Body of pancreas (tissue), 4 donors: ENCODE data around the gene PPME1. TPM values are rescaled to one million over a fixed set of nuclear protein-coding genes. Genes with fewer than 3 reads are reported as not detected.
A peak's percentile ranks its signal among the peaks of the same experiment; 100 is the strongest.
"Not testable (repeated sequence)": the region's sequence is repeated elsewhere in the genome, so short reads cannot be mapped to it uniquely, and the experiment has no call there.

Source experiments
- ATAC-seq: fragments of 150-250 bp; one replicate; pipeline ENCODE4 v1.9.1; 2016
- DNase-seq, 4 donors: peaks; one replicate each; pipeline ENCODE4 v3.0.0-alpha.2; 2019
- H3K27ac ChIP-seq, 4 donors: fragments of 200-600 bp; sonication (generic); 1 replicate in 3 of 4; 2 replicates in 1 of 4; pipeline versions ENCODE4 v1.5.1 to v1.6.1; 2016 to 2019; ENCODE audit warnings: mild to moderate bottlenecking in 1 of 4, mixed read lengths in 1 of 4, moderate library complexity in 1 of 4
- H3K27me3 ChIP-seq, 2 donors: fragments of 200-600 bp; sonication (generic); one replicate each; pipeline ENCODE4 v1.6.0; 2016; ENCODE audit warnings: mild to moderate bottlenecking in 1 of 2
- H3K36me3 ChIP-seq, 2 donors: fragments of 200-600 bp; sonication (generic); replicated peaks in 1 of 2; 2 replicates each; pipeline ENCODE4 v1.5.1; 2016; ENCODE audit warnings: low read depth in 2 of 2; ENCODE audit not compliant: insufficient read depth in 1 of 2
- H3K4me1 ChIP-seq: fragments of 200-600 bp; sonication (generic); one replicate; pipeline ENCODE4 v1.6.0; 2016
- H3K4me3 ChIP-seq, 2 donors: fragments of 200-600 bp; sonication (generic); 1 replicate in 1 of 2; 2 replicates in 1 of 2; pipeline ENCODE4 v1.5.1; 2016 to 2019
- H3K9me3 ChIP-seq, 3 donors: fragments of 200-600 bp; sonication (generic); 1 replicate in 2 of 3; 2 replicates in 1 of 3; pipeline ENCODE4 v1.5.1; 2016
- POLR2A ChIP-seq, 3 donors: fragments of 450-650 bp; IDR thresholded peaks; one replicate each; pipeline ENCODE4 v1.6.1; 2016; ENCODE audit warnings: antibody characterized with exemption in 3 of 3, mild to moderate bottlenecking in 2 of 3
- WGBS, 2 donors: methylation state at CpG; one replicate each; pipeline ENCODE4 v1.1.5; 2017; 5-methylcytosine and 5-hydroxymethylcytosine counted together
- intact Hi-C: fragments of 100-400 bp; cut with DNase I; formaldehyde crosslinking; loops from one replicate; pipeline ENCODE4 v1.15.1; 2023
- total RNA-seq, 2 donors: library from RNA; depleted of rRNA; stranded (reverse); fragments of >200 nt; gene quantifications; one replicate each; pipeline ENCODE4 v1.1.0, GENCODE V29; 2016
- TF ChIP-seq, protein P1 (sequence below), 7 experiments: fragments of 450-650 bp in 4 of 7; fragments of 200-600 bp in 3 of 7; sonication (generic) in 3 of 7; IDR thresholded peaks; one replicate each; pipeline ENCODE4 v1.5.1; 2016 to 2019; ENCODE audit warnings: antibody characterized with exemption in 7 of 7

PPME1 gene
- total RNA-seq, result 10 to 100 TPM; 10.9 to 12.9 TPM

- H3K9me3 ChIP-seq, result no peaks in the 10 kb centered on the region
- H3K4me3 ChIP-seq, result peak within 1 kb of the TSS; percentile 49 to 92
- H3K27me3 ChIP-seq, result no peaks in the 10 kb centered on the region
- TF ChIP-seq POLR2A (IDR thresholded peaks at IDR 0.05), result peak; percentile 68 to 88 (median 88)
- TF ChIP-seq, protein P1, sequence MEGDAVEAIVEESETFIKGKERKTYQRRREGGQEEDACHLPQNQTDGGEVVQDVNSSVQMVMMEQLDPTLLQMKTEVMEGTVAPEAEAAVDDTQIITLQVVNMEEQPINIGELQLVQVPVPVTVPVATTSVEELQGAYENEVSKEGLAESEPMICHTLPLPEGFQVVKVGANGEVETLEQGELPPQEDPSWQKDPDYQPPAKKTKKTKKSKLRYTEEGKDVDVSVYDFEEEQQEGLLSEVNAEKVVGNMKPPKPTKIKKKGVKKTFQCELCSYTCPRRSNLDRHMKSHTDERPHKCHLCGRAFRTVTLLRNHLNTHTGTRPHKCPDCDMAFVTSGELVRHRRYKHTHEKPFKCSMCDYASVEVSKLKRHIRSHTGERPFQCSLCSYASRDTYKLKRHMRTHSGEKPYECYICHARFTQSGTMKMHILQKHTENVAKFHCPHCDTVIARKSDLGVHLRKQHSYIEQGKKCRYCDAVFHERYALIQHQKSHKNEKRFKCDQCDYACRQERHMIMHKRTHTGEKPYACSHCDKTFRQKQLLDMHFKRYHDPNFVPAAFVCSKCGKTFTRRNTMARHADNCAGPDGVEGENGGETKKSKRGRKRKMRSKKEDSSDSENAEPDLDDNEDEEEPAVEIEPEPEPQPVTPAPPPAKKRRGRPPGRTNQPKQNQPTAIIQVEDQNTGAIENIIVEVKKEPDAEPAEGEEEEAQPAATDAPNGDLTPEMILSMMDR (IDR thresholded peaks at IDR 0.05), result peak in 4 of 7 experiments; percentile 16 to 51 (median 36)
- intact Hi-C loops, result no loop called here
- peaks cover 0 to 3% of the 10 kb centered on the region in 2 donors for H3K36me3 ChIP-seq
- DNase-seq (peak; percentile 98 to 99 (median 98)), ATAC-seq (peak; percentile 97)
- H3K4me1 ChIP-seq, result peaks cover 37% of the 10 kb centered on the region
- WGBS, 2 donors, result 0 to 1% methylated on average over 49 to 68 of the region's 68 CpGs
- peak within 1 kb of the TSS; percentile 78 to 88 (median 78) for H3K27ac ChIP-seq
Observed at GRCh38 chr11:74170694-74171629, at the start of gene PPME1, which contains the start of gene C2CD3. TSS of gene PPME1 (plus strand) at chr11:74171289. CDS start at chr11:74171422, 133 bp downstream. TSS of gene C2CD3 (minus strand) at chr11:74171002. CDS start at chr11:74170792, 210 bp downstream.

GRCh38 chr11:74121804-74122203 lies 49.3 kb upstream of the PPME1 start:
- Histone ChIP-seq H3K27ac (no peak overlapping the region), H3K27me3 (no peaks in the 10 kb centered on the region), H3K4me3 (no peak overlapping the region), H3K36me3 (no peaks in the 10 kb centered on the region), H3K4me1 (no peaks in the 10 kb centered on the region), H3K9me3 (no peaks in the 10 kb centered on the region)
- intact Hi-C loops, result no loop called here
- DNase-seq (no peak), ATAC-seq (no peak)
- TF ChIP-seq POLR2A (IDR thresholded peaks at IDR 0.05), result no peak
- TF ChIP-seq, protein P1 (IDR thresholded peaks at IDR 0.05), result no peak
- 90 to 96% methylated on average over 5 of the region's 5 CpGs for WGBS, 2 donors

DNA sequence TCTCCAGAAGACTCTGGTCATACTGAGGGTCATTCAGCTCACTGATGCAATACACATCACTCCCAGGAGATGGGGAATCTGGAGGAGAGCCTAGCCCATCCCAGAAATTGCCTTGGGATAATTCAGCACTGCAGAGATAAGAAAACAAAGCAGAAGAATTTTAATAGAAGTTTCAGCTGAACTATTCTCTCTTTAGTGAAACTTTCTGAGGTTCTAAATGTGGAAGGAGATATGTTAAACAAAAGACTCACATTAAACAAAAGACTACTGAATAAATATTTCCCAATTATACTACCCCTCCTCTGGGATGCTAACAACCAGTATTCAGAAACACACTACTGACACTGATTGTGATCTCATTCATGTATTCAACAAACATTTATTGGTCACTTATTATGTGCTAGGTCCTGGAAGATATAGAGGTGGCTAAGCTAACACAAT lies 48.1 kb upstream of the PPME1 start:
- Histone ChIP-seq H3K27ac (no peak overlapping the region), H3K4me1 (no peaks in the 10 kb centered on the region), H3K4me3 (no peak overlapping the region), H3K9me3 (no peaks in the 10 kb centered on the region), H3K27me3 (no peaks in the 10 kb centered on the region), H3K36me3 (no peaks in the 10 kb centered on the region)
- TF ChIP-seq, protein P1 (IDR thresholded peaks at IDR 0.05), result no peak
- TF ChIP-seq POLR2A (IDR thresholded peaks at IDR 0.05), result no peak
- intact Hi-C loops, result no loop called here
- DNase-seq (no peak), ATAC-seq (no peak)

DNA sequence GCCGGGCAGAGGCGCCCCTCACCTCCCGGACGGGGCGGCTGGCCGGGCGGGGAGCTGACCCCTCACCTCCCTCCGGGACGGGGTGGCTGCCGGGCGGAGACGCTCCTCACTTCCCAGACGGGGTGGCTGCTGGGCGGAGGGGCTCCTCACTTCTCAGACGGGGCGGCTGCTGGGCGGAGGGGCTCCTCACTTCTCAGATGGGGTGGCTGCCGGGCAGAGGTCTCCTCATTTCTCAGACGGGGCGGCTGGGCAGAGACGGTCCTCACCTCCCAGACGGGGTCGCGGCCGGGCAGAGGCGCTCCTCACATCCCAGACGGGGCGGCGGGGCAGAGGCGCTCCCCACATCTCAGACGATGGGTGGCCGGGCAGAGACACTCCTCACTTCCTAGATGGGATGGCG lies 42.0 kb upstream of the PPME1 start:
- H3K27ac ChIP-seq, H3K27me3 ChIP-seq, H3K4me3 ChIP-seq, H3K36me3 ChIP-seq, H3K4me1 ChIP-seq, H3K9me3 ChIP-seq, intact Hi-C loops, DNase-seq, ATAC-seq: not testable (repeated sequence)
- WGBS, 2 donors, result 80 to 97% methylated on average over 2 to 20 of the region's 33 CpGs

- Histone ChIP-seq H3K36me3 (no peaks in the 10 kb centered on the region), H3K9me3 (no peaks in the 10 kb centered on the region), H3K4me3 (no peak overlapping the region), H3K27me3 (no peaks in the 10 kb centered on the region), H3K4me1 (no peaks in the 10 kb centered on the region), H3K27ac (no peak overlapping the region)
- intact Hi-C loops, result no loop called here
- DNase-seq, result no peak
- no peak for ATAC-seq
- WGBS, 2 donors, result 89 to 95% methylated on average over 3 of the region's 3 CpGs
- TF ChIP-seq, protein P1 (IDR thresholded peaks at IDR 0.05), result no peak
- no peak for TF ChIP-seq POLR2A (IDR thresholded peaks at IDR 0.05)
Observed at GRCh38 chr11:74132833-74133232, 38.3 kb upstream of the PPME1 start.
